ENCODE measurements around the gene LCE5A.
"Not testable (repeated sequence)": the region's sequence is repeated elsewhere in the genome, so short reads cannot be mapped to it uniquely, and the experiment has no call there.

The LCE5A gene

DNA sequence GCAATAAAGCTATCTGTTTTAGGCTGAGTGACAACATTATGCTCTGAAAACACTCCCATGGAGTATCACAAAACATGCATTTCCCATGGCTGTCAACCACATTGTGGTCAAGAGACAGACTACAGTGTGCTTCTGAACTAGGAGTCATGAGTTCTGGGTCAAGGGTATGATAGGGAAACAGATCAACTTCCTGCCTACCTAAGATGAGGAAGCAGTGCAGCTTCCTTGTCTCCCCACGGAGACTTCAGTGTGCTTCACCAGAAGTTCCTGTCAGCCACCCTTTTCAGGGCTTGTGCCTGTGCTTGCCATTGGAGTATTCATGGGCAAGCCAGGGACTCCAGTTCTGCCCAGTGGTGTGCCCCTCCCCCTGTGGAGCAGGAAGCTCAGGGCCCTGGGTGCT, 36.1 kb downstream of the LCE5A start:
- DNase-seq (ENCODE audit: low read depth): no peak
- TF ChIP-seq, protein P1, sequence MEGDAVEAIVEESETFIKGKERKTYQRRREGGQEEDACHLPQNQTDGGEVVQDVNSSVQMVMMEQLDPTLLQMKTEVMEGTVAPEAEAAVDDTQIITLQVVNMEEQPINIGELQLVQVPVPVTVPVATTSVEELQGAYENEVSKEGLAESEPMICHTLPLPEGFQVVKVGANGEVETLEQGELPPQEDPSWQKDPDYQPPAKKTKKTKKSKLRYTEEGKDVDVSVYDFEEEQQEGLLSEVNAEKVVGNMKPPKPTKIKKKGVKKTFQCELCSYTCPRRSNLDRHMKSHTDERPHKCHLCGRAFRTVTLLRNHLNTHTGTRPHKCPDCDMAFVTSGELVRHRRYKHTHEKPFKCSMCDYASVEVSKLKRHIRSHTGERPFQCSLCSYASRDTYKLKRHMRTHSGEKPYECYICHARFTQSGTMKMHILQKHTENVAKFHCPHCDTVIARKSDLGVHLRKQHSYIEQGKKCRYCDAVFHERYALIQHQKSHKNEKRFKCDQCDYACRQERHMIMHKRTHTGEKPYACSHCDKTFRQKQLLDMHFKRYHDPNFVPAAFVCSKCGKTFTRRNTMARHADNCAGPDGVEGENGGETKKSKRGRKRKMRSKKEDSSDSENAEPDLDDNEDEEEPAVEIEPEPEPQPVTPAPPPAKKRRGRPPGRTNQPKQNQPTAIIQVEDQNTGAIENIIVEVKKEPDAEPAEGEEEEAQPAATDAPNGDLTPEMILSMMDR (IDR thresholded peaks at IDR 0.05; ENCODE audit: control insufficient read depth, insufficient read depth, low read depth, low read length, missing control alignments): no peak
- no peak overlapping the region for H3K4me3 ChIP-seq (ENCODE audit: control insufficient read depth, low read depth, low read length)

DNA sequence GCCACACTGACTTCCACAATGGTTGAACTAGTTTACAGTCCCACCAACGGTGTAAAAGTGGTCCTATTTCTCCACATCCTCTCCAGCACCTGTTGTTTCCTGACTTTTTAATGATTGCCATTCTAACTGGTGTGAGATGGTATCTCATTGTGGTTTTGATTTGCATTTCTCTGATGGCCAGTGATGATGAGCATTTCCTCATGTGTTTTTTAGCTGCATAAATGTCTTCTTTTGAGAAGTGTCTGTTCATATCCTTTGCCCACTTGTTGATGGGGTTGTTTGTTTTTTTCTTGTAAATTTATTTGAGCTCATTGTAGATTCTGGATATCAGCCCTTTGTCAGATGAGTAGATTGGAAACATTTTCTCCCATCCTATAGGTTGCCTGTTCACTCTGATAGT, 37.8 kb downstream of the LCE5A start:
- DNase-seq (ENCODE audit: low read depth): not testable (repeated sequence)

More for the DNA sequence above, 37.8 kb downstream of the LCE5A start:
- H3K4me3 ChIP-seq (ENCODE audit: control insufficient read depth, low read depth, low read length): not testable (repeated sequence)

Data from AG09309 (cell line).